Fibroblast of upper back skin (primary cell): Measurements from ENCODE around the gene ACAP2.
"Not testable (repeated sequence)": the region's sequence is repeated elsewhere in the genome, so short reads cannot be mapped to it uniquely, and the experiment has no call there.

Experiments used
- DNase-seq: peaks from one replicate; pipeline ENCODE4 v3.0.0-alpha.2; 2013

Gene ACAP2, protein sequence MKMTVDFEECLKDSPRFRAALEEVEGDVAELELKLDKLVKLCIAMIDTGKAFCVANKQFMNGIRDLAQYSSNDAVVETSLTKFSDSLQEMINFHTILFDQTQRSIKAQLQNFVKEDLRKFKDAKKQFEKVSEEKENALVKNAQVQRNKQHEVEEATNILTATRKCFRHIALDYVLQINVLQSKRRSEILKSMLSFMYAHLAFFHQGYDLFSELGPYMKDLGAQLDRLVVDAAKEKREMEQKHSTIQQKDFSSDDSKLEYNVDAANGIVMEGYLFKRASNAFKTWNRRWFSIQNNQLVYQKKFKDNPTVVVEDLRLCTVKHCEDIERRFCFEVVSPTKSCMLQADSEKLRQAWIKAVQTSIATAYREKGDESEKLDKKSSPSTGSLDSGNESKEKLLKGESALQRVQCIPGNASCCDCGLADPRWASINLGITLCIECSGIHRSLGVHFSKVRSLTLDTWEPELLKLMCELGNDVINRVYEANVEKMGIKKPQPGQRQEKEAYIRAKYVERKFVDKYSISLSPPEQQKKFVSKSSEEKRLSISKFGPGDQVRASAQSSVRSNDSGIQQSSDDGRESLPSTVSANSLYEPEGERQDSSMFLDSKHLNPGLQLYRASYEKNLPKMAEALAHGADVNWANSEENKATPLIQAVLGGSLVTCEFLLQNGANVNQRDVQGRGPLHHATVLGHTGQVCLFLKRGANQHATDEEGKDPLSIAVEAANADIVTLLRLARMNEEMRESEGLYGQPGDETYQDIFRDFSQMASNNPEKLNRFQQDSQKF

DNA sequence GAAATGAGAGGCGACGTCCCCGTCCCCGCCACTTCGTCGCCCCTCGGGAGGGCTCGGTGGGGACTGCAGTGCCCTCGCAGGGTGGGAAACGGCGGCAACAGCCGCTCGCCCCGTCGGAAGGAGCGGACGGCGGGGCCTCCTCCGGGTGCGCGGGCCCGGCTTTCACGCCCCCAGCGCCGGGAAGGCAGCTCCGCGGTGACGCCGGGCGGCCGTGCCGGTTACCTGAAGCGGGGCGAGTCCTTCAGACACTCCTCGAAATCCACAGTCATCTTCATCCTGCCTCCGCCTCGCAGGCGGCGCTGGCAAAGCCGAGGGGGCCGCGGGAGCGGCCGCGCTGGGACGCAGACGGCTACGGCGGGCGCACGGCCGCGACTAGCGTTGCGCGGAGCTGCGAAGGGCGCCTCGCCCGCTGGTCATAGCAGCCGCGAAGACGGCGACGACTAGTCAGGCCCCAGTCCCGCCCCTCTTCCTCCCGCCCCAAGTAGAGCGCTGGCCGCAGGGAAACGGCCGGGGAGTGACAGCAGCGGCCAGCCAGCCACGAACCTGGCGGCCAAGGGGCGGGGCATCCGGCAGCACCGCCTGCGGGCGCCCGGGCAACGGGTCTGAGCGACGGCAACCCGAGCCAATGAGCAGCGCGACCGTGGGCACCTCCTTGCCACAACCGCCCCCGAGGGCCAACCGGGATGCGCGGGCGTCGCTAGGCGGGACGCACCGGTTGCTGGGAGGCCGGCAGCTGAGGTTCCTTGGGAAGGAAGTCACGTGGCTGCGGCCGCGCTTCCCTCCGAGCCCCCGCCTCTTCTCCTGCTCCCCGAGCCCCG is at the start of gene ACAP2:
TSS of gene ACAP2 (minus strand) at position 448 of the 818 bp plus-strand sequence. CDS start at position 275, 173 bp downstream.
- peak; percentile 99 for DNase-seq

DNA sequence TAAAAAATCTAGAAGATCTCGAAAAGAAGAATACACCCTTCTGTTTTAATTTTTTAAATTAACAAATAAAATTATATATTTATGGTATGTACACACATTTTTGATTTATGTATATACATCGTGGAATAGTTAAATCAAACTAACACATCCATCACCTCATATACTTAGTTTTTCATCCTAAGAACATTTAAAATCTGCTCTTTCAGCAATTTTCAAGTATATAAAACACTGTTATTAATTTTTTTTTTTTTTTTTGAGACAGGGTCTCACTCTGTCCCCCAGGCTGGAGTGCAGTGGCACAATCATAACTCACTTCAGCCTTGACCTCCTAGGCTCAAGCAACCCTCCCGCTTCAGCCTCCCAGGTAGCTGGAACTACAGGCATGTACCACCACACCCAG is 32.8 kb upstream of the ACAP2 start:
- DNase-seq, result no peak

DNA sequence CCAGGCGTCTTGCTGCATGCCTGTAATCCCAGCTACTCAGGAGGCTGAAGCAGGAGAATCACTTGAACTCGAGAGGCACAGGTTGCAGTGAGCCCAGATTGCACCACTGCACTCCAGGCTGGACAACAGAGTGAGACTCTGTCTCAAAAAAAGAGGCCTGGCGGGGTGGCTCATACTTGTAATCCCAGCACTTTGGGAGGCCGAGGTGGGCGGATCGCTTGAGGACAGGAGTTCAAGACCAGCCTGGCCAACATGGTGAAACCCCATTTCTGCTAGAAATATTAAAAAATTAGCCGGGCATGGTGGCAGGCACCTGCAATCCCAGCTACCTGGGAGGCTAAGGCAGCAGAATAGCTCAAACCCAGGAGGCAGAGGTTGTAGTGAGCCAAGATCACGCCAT is 32.3 kb upstream of the ACAP2 start:
- not testable (repeated sequence) for DNase-seq

DNA sequence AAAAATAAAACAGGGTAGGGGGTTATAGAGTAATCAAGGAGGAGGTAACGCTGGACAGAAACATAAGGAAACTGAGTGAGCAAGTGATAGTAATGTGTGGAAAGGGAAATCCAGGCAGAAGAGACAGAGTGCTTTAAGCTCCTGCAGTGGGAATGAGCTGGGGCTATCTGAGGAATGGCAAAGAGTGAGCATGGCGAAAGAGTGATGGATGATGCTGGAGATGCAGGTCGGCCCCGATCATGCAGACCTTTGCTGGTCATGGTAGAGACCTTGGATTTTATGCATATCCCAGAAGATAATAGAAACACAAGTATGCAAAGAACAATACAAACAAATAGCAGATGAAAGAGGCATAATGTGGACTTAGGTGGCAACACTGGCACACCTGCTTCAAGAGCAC is 26.0 kb upstream of the ACAP2 start:
- DNase-seq, result no peak

DNA sequence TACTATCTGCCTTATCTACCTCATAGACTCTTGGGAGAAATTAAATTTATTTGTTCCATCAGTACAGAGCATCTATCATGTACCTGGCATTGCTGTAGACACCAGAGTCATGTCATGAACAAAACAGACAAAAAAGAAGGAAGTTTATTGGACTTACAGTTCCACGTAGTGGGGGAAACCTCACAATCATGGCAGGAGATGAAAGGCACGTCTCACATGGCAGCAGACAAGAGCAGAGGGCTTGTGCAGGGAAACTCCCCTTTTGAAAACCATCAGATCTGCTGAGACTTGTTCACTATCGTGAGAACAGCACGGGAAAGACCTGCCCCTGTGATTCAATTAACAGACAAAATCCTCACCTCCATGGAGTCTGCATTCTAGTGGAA is 25.6 kb upstream of the ACAP2 start:
- DNase-seq, result no peak

DNA sequence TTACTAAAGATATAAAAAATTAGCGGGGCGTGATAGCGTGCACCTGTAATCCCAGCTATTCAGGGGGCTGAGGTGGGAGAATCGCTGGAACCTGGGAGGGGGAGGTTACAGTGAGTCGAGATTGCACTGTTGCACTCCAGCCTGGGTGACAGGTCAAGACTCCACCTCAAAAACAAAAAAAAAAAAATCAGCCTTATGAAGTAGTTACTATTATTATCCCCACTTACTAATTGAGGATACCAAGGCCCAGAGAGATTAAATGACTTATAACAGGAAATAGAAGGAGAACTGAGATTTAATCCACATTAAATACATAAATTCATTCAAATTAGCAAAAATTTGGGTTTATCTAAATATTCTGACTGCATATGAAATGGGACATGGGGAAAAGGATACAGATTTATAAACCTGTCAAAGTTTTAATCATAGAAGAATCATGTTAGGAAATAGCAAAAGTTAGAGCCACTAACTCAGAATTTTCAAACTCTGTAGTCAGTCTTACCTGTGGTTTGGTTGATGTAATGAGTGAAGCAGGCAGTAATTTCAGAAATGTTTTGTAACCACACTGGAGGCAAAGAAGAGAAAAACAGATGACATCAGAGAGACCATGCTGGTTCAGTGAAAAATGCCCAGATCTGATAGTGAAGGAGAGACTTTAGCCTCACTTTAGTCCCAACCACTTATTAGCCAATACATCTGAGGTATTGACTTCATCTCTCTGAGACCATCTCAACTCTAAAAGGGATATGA is 25.0 kb upstream of the ACAP2 start:
- peak; percentile 66 for DNase-seq

DNA sequence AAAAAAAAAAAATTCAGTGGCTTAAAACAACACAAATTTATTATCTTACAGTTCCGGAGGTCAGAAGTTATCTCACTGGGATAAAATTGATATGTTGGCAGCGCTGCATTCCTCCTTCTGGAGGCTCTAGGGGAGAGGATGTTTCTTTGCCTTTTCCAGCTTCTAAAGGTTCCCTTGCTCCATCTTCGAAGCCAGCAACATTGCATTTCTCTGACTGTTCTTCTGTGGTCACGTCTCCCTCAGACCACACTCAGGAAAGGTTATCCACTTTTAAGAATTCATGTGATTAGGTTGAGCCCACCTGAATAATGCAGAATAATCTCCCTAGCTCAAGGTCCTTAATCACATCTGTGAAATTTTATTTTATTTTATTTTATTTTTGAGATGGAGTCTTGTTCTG is 23.4 kb upstream of the ACAP2 start:
- DNase-seq, result no peak

DNA sequence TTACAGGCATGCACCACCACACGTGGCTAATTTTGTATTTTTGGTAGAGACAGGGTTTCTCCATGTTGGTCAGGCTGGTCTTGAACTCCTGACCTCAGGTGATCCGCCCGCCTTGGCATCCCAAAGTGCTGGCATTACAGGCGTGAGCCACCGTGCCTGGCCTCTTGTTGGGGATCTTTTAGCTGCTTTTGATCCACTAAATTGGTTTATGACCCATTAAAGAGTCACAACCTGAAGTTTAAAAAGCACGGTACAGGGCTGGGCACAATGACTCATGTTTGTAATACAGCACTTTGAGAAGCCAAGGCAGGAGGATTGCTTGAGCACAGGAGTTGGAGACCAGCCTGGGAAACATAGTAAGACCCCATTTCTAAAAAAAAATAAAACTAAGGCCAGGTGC is 20.1 kb upstream of the ACAP2 start:
- DNase-seq, result not testable (repeated sequence)

DNA sequence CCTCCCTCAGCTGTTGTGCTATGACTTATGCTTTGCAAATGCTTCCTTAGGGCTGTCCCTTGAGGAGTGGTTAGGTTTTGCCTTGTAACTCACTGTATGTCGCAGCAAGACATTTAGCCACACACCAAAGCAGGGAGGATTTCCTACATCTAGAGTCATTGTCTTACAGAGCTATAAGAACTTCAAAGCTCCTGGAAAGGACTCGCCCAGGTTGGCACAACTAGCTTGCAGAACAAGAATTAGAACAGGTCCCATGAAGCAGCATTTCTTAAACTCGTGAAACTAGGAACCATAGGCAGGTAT is 19.4 kb upstream of the ACAP2 start:
- no peak for DNase-seq

DNA sequence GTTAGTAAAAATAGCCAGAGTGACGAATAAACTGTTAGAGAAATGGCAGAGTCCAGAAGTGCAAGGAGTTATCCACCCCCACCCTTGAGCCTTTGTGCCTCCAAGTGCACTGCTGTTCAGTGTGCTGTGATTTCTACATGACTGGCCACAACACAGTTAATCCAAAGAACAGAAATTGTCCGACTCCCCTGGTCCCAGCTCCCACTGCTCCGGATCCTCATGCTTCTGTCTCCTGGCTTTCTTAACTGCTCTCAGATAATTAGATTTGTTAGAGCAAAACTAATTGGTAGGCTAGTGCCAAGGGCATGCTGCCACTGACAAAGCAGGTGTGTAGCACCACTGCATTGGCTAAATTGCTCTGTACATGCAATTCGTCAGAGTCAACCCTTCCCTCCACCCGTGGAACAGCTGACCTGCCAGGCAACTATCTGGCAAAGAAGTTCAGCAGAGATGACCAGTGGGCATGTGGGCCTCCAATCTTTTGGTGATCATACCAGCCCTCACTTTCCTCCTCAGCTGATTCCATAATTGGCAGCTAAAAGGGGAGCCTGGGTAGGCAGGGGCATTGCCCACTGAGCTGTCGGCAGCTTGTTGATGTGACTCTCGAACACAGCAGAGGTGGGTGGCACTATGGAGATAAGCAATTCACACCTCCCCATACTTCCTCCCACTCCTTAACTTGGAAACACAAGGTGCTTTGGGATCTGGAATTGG is 18.9 kb upstream of the ACAP2 start:
- no peak for DNase-seq

DNA sequence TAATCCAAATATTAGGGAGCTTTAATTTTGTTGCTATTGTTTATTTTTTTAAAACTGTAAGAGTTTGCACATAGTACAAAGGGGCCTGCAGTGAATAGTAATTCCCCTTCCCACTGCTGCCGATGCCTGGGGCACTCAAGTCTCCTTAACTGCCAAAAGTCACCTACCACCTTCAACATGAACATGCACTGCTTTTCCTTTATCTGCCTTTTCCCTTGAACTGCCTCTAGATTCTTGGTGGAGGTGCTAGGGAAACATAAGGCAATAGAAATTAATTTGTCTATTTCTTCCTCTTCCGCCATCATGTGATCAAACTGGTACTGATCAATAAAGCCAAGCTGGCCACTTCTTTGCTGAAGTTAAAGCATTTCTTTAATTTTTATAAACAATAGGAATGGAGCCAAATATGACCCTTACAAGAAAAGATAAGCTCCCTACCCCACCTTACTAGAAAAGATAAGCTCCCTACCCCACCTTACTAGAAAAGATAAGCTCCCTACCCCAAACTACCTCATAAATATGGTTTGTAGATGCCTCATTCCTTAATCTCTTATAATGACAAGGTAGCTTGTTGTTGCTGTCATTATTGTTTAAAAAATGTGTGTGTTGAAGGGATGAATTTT is 17.4 kb upstream of the ACAP2 start:
- DNase-seq, result no peak

DNA sequence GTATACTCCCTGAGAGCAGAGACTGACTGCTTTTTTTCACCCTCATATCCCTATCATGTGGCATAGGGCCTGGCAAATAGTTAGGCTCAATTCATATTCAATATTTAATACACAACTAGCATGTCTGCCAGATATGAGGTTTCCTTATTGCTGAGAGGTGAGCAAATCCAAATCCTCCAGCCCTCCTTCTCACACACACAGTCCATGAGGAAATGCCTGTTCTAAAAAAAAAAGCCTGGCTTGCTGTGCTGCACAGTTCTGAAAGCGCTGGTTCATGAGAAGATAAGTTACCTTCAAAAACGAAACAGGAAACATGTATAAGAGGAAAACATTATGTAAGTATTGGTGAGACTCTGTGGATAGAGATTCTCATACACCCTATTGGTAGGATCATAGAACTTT is 15.5 kb upstream of the ACAP2 start:
- no peak for DNase-seq

DNA sequence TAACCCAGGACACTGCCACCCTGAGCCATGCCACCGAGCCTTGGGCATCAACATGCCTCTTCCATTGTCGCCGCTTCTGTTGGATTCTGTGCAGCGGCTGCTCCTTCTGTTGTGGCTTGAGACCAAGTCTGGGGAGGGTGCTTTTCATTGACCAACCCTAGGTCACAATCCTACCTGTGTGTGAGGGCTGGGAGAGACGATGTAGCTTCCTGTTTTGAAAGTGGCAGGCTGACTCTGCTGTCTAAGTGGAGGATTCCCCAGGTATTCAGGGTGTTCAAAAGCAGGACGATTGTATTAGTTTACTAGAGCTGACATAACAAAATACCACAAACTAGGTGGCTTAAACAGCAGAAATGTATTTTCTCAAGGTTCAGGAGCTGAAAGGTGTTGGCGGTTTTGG is 13.0 kb upstream of the ACAP2 start:
- DNase-seq, result no peak

DNA sequence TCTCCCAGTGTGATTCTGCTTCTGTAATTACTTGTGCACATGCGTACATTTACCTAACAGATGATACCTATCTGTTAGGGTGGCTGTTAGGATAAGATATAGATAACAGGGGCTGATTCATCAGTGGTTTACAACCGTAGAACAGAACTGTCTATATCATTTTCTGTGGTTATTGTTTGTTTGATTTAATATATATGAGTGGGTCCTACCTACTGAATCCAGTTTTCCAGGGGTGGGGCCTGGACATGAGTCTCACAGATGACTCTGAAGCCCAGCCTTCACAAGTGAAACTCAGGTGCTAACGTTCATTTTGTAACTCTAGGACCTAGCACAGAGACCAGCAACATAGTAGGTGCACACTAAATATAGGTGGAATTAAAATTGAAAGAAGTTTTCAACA is 10.4 kb upstream of the ACAP2 start:
- DNase-seq, result no peak

DNA sequence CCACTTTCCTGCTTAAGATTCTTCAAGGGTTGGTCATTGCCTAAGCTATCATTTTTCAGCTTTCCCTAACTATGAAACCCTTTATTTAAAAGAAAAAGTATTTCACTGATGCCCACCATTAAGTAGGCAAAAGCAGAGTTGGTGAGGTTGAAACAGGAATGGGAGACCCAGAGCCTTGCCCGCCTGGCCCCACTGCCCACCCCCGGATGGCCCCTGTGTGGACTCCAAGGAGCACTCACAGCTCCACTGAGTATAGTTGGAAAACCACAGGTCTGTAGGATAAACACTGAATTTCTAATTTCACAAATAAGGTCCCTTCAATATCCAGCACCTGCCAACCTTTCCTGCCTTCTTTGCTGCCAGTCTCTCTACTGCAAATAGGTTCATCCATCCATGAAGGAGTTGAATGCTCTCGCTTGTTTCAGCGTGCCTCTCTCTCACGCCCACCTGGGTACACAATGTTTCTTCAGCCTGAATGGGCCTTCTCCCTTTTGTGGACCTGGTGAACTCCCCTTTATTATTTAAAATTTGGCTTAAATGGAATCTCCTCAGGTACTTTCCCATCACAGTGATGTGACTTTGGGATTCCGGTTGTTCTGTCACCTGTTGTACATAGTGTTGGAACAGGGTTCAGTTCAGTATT is 8.7 kb upstream of the ACAP2 start:
- no peak for DNase-seq

DNA sequence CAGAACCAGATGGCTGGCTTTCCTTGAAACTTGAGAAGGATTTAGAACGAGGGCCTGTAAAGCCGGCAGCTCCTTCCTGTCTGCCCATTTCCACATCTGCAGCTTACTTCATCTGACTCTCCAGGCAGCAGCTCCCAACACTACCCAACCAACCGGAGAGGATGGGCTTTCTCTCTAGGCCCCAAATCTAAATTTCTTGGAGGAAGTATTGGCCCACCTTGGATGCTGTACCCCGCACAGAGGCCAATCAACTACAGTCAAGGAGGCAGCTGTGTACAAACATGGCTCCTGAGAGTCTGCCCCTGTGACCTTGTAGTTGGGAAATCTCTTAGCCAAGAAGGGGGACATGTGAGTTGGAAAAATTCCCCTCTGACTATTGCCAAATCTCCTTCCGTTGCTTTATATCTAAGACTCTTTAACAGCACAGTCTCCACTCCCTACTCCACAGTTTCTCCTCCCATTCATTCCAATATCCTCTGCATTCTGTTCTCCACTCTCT is 8.0 kb upstream of the ACAP2 start:
- DNase-seq, result peak; percentile 52

DNA sequence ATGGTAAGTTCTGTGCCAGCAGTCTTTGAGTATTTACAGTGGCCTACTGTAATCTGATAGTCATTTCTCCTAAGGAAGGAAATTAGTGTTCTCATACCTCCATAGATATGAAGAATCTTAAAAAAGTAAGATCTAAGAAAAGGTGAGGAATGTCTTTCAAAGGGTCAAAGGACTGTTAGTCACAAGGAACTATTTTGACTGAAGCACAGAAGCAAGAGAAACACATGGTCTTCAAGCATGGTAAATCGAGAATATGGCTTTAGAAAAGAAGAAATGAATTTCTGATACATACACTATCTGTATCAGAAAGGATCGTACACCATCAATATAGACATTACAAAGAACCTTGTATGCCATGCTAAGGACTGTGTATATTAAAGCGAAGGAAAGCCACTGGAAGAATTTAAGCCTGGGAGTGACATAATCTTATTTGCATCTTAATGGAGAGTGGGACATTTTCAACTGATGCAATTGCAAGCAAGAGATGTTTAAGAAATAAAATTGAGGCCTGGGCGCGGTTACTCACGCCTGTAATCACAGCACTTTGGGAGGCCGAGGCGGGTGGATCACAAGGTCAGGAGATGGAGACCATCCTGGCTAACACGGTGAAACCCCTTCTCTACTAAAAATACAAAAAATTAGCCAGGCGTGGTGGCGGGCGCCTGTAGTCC is 5.5 kb upstream of the ACAP2 start:
- no peak for DNase-seq

DNA sequence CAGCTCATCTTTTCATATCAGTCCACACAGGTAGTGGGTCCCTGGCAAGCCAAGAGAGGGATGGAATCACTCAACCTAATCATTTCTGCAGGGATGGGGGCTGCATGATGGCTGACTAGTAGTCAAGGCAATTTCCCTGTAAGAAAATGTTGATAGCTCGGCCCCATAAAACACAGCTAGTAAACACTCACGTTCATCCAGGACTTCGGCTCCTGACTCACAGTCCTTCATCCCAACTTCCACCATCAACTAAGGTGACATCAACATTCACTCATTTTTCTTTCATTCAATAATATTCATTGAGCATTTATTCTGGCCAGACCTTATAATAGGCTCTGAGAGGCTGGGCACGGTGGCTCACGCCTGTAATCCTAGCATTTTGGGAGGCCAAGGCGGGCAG is 4.4 kb upstream of the ACAP2 start:
- no peak for DNase-seq

DNA sequence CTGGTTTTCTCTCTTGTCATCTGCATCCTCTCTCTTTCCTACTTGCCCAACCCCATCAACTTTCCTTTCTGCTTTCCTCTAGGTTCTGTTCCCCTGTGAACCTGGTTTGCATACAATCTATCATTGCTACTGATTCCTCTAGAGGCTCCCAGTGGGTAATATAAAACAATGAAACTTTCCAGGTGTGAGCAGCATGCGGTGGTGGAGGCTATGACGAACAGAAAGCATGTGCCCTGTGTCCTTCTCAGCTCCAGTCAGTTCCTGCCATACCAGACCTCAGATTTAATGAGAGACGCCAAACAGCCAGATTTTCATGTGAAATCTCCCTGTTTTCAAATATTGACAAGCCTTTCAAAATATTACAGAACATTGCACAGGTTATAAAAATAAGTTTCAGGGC is 3.5 kb upstream of the ACAP2 start:
- no peak for DNase-seq

DNA sequence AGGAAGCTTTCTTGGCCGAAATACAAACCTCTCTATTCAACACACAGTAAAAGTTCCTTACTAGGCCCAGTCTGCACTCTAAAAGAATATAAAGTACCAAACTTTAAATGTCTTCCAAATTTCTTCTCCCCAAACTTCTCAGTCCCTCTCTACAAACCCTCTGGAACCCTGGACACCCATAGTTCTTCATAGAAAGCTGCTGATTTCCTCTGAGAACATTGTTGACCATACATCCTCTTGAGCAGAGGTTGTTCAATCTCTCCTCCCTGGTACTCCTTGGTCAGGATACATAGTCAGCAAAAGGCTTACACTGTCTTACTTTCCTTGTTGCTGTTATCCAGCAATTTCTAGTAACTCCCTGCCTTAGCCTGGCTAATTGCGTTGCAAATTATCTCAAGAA is 3.1 kb upstream of the ACAP2 start:
- no peak for DNase-seq
